ENCODE data around the gene PMPCA.

GRCh38 chr9:136438548-136439480, 28.4 kb downstream of the PMPCA start:
- TF ChIP-seq TP53 (CRISPR knock-in tag; conservative IDR thresholded peaks at IDR 0.05), result no peak
- TF ChIP-seq ZNF549 (CRISPR knock-in tag; IDR thresholded peaks at IDR 0.05), result no peak
- TF ChIP-seq MTA1 (CRISPR knock-in tag; IDR thresholded peaks at IDR 0.05; ENCODE audit: borderline replicate concordance), result no peak
- no peak for TF ChIP-seq NFIB (CRISPR knock-in tag; IDR thresholded peaks at IDR 0.05; ENCODE audit: borderline replicate concordance)
- no peak for TF ChIP-seq GFI1 (CRISPR knock-in tag; IDR thresholded peaks at IDR 0.05; ENCODE audit: borderline replicate concordance)
- no peak for TF ChIP-seq TCF12 (IDR thresholded peaks at IDR 0.05)
- TF ChIP-seq TCF12 (CRISPR knock-in tag; IDR thresholded peaks at IDR 0.05), result no peak; the same call in 1 of the 2 replicates

Measured in HepG2 (cell line).